Astrocyte of the cerebellum (primary cell): ENCODE data around the gene VSIG10.

Experiments used
- DNase-seq: peaks from one replicate; pipeline ENCODE4 v3.0.0-alpha.2; 2011; ENCODE audit warnings: low read depth
- H3K4me3 ChIP-seq: 2 replicates; pipeline ENCODE4 v1.5.1; 2011; ENCODE audit warnings: mild to moderate bottlenecking, low read depth, low read length, moderate library complexity
- in situ Hi-C: cut with HindIII; loops from 2 replicates; pipeline ENCODE4 v1.10.0; 2017; ENCODE audit warnings: low sequenced_read_pairs
- TF ChIP-seq, protein P1 (sequence below): IDR thresholded peaks from 2 replicates; pipeline ENCODE4 v1.5.1; 2012; ENCODE audit warnings: low read length, low read depth, moderate library complexity, mild to moderate bottlenecking; ENCODE audit errors: missing control alignments

The VSIG10 gene

GRCh38 chr12:118035190-118036041 is 68.4 kb downstream of the VSIG10 start:
- TF ChIP-seq, protein P1, sequence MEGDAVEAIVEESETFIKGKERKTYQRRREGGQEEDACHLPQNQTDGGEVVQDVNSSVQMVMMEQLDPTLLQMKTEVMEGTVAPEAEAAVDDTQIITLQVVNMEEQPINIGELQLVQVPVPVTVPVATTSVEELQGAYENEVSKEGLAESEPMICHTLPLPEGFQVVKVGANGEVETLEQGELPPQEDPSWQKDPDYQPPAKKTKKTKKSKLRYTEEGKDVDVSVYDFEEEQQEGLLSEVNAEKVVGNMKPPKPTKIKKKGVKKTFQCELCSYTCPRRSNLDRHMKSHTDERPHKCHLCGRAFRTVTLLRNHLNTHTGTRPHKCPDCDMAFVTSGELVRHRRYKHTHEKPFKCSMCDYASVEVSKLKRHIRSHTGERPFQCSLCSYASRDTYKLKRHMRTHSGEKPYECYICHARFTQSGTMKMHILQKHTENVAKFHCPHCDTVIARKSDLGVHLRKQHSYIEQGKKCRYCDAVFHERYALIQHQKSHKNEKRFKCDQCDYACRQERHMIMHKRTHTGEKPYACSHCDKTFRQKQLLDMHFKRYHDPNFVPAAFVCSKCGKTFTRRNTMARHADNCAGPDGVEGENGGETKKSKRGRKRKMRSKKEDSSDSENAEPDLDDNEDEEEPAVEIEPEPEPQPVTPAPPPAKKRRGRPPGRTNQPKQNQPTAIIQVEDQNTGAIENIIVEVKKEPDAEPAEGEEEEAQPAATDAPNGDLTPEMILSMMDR = peak; percentile 31
- DNase-seq = no peak
- in situ Hi-C loops = no loop called here
- H3K4me3 ChIP-seq = no peak overlapping the region

GRCh38 chr12:118034429-118035189 is 69.2 kb downstream of the VSIG10 start:
- H3K4me3 ChIP-seq = no peak overlapping the region
- in situ Hi-C loops = no loop called here
- DNase-seq = no peak
- TF ChIP-seq, protein P1 = peak; percentile 47

DNA sequence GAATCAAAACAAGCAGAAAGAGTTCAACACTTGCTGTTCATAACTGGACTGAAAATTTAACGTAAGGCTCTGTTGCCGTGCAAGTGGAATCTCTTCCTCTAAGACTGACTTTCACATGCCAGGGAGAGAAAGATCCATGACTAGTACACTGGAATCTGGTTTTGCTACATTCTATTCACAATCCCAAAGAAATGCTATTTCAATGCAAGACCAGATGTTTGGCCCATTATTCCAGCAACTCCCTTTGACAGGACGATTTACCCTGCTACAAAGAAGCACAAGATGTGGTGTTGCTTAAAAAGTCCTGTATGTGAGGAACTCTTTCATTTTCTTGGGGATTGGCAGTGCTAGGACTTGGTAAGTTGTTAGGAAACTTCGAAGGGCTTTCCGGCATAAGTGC is 69.9 kb downstream of the VSIG10 start:
- no peak for DNase-seq
- H3K4me3 ChIP-seq = no peak overlapping the region
- TF ChIP-seq, protein P1 = no peak
- in situ Hi-C loops = no loop called here

GRCh38 chr12:118033323-118033722 is 70.5 kb downstream of the VSIG10 start:
- in situ Hi-C loops = no loop called here
- no peak for DNase-seq
- no peak overlapping the region for H3K4me3 ChIP-seq
- TF ChIP-seq, protein P1 = no peak

DNA sequence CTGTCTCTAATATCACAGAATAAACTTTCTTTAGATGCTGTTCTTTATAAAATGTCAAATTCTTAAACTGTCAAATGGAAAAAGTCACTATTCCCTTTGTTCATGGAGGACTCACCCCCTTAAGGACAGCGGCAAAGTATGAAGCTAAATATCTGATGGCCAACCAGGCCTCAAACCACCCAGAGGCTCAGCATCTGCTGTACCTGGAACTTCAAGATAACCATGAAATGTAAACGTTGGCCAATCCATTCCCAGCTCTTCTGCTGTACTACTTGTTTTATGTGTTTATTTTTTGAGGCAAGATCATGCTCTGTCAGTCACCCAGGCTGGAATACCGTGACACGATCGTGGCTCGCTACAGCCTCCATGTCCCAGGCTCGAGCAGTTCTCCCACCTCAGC is 71.6 kb downstream of the VSIG10 start:
- TF ChIP-seq, protein P1 = no peak
- in situ Hi-C loops = no loop called here
- DNase-seq = no peak
- H3K4me3 ChIP-seq = no peak overlapping the region

DNA sequence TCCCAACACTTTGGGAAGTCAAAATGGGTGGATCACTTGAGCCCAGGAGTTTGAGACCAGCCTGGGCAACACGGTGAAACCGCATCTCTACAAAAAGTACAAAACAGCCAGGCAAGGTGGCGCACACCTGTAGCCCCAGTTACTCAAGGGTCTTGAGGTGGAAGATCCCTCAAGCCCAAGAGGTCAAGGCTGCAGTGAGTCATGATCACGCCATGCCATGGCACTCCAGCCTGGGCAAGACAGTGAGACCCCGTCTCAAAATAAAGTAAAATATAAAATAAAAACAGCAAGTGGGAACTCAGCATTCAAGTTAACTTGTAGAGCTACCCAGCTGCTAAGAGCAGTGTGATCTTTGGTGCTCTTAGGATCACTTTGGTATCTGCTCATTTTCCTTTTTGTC is 74.6 kb downstream of the VSIG10 start:
- TF ChIP-seq, protein P1 = no peak
- no peak overlapping the region for H3K4me3 ChIP-seq
- in situ Hi-C loops = no loop called here
- DNase-seq = no peak
